Naive thymus-derived CD8-positive, alpha-beta T cell (primary cell): Measurements from ENCODE around the gene NTSR1. TPM values are rescaled to one million over a fixed set of nuclear protein-coding genes. Genes with fewer than 3 reads are reported as not detected.

ENCODE experiments used
- ATAC-seq, 2 donors: fragments of 150-1000 bp; cut with Tn5 transposase in 1 of 2; sonication (Bioruptor Pico), chemical (Tn5 transposase) in 1 of 2; 1 replicate in 1 of 2; 2 replicates in 1 of 2; pipeline ENCODE4 v1.10.0; 2021; ENCODE audit warnings: mild to moderate bottlenecking in 2 of 2, moderate library complexity in 2 of 2
- POLR2A ChIA-PET: fragments of 350-600 bp; sonication (Branson Sonifier 250); formaldehyde crosslinking; loops from one replicate; lab custom pipeline; 2021; ENCODE audit warnings: antibody characterized with exemption; lab: Charles Lee
- DNase-seq, 10 donors: peaks; one replicate each; pipeline versions ENCODE4 v3.0.0 to v3.0.0-alpha.2; 2020 to 2022
- H3K27ac Mint-ChIP-seq, 10 donors: one replicate each; pipeline ENCODE4 v1.8.0; 2020 to 2022; ENCODE audit warnings: mild to moderate bottlenecking in 10 of 10, mixed read lengths in 10 of 10, moderate library complexity in 4 of 10, inconsistent platforms in 1 of 10
- H3K27me3 Mint-ChIP-seq, 5 donors: one replicate each; pipeline ENCODE4 v1.8.0; 2021 to 2022; ENCODE audit warnings: mixed read lengths in 5 of 5
- H3K36me3 Mint-ChIP-seq, 3 donors: one replicate each; pipeline ENCODE4 v1.8.0; 2020 to 2022; ENCODE audit warnings: mixed read lengths in 3 of 3, mild to moderate bottlenecking in 2 of 3, inconsistent platforms in 1 of 3
- H3K4me1 Mint-ChIP-seq, 4 donors: one replicate each; pipeline ENCODE4 v1.8.0; 2021 to 2022; ENCODE audit warnings: mixed read lengths in 4 of 4
- H3K4me3 Mint-ChIP-seq, 10 donors: one replicate each; pipeline ENCODE4 v1.8.0; 2020 to 2022; ENCODE audit warnings: mild to moderate bottlenecking in 10 of 10, mixed read lengths in 10 of 10, moderate library complexity in 6 of 10, inconsistent platforms in 1 of 10
- H3K9me3 Mint-ChIP-seq, 9 donors: one replicate each; pipeline ENCODE4 v1.8.0; 2020 to 2022; ENCODE audit warnings: mixed read lengths in 9 of 9, mild to moderate bottlenecking in 3 of 9, inconsistent platforms in 1 of 9, moderate library complexity in 1 of 9
- polyA plus RNA-seq, 3 donors: library from polyadenylated mRNA; unstranded; fragments of 300-500 nt; fragmentation: Illumina TruSeq; gene quantifications; one replicate each; pipeline ENCODE4 v1.2.3, GENCODE V29; 2021
- total RNA-seq, 8 experiments: library from RNA in 2 of 8; stranded (reverse) in 2 of 8; gene quantifications; one replicate each; pipeline ENCODE4 v1.2.3 and lab custom pipeline; 2021 to 2026

The NTSR1 gene
- total and polyA plus RNA-seq, 5 experiments from 2014 or later = not detected

GRCh38 chr20:62716198-62716940 lies 7.7 kb downstream of the NTSR1 start:
- POLR2A ChIA-PET = interaction anchor here (0.7 to 1.5 kb wide), 5 partner anchors 19 to 145 kb away, joined by 3 to 11 read pairs (median 3); partner anchors contain the start of gene TCFL5
- DNase-seq (peak in 9 of 10 donors; percentile 27 to 73 (median 40)), ATAC-seq (peak; percentile 99)
- Mint-ChIP-seq H3K9me3 (peaks cover 0 to 25% (median 5%) of the 10 kb centered on the region in 9 donors), H3K4me3 (peak overlapping the region; percentile 38 to 85 (median 74)), H3K27ac (peak overlapping the region; percentile 74 to 94 (median 89)), H3K4me1 (peaks cover 10 to 35% (median 16%) of the 10 kb centered on the region in 4 donors), H3K27me3 (peaks cover 0 to 3% (median 0%) of the 10 kb centered on the region in 5 donors), H3K36me3 (peaks cover 0 to 1% (median under 1%) of the 10 kb centered on the region in 3 donors)

GRCh38 chr20:62716941-62717310 lies 8.3 kb downstream of the NTSR1 start:
- H3K36me3 Mint-ChIP-seq = peaks cover 0 to 7% (median 6%) of the 10 kb centered on the region in 3 donors
- peak overlapping the region in 4 of 10 donors; percentile 84 to 91 (median 89) for H3K27ac Mint-ChIP-seq
- H3K4me1 Mint-ChIP-seq = peaks cover 10 to 33% (median 17%) of the 10 kb centered on the region in 4 donors
- no peak for DNase-seq
- peaks cover 0 to 30% (median 9%) of the 10 kb centered on the region in 9 donors for H3K9me3 Mint-ChIP-seq
- POLR2A ChIA-PET = interaction anchor here (0.7 to 1.5 kb wide), 4 partner anchors 24 to 145 kb away, joined by 3 to 11 read pairs (median 6); partner anchors contain the start of gene TCFL5
- H3K4me3 Mint-ChIP-seq = peak overlapping the region in 1 of 10 donors; percentile 63
- peaks cover 0 to 2% (median 0%) of the 10 kb centered on the region in 5 donors for H3K27me3 Mint-ChIP-seq
- no peak for ATAC-seq

- POLR2A ChIA-PET = interaction anchor here (1.0 to 1.4 kb wide), 3 partner anchors 15 to 76 kb away, joined by 3 to 4 read pairs (median 3); no protein-coding TSS in a partner anchor
- DNase-seq = no peak
- no peak for ATAC-seq
- no peak overlapping the region for H3K4me3 Mint-ChIP-seq
- peaks cover 0 to 39% (median 13%) of the 10 kb centered on the region in 9 donors for H3K9me3 Mint-ChIP-seq
- no peaks in the 10 kb centered on the region for H3K27me3 Mint-ChIP-seq
- peaks cover 2 to 13% (median 6%) of the 10 kb centered on the region in 3 donors for H3K36me3 Mint-ChIP-seq
- H3K27ac Mint-ChIP-seq = peak overlapping the region in 3 of 10 donors; percentile 17 to 67 (median 50)
- H3K4me1 Mint-ChIP-seq = peaks cover 10 to 33% (median 17%) of the 10 kb centered on the region in 4 donors
Observed at GRCh38 chr20:62717933-62718332, 9.3 kb downstream of the NTSR1 start.

- Mint-ChIP-seq H3K4me3 (peak overlapping the region in 1 of 10 donors; percentile 3), H3K4me1 (peaks cover 10 to 31% (median 17%) of the 10 kb centered on the region in 4 donors), H3K9me3 (peaks cover 0 to 39% (median 13%) of the 10 kb centered on the region in 9 donors), H3K27ac (no peak overlapping the region), H3K36me3 (peaks cover 2 to 13% (median 6%) of the 10 kb centered on the region in 3 donors), H3K27me3 (no peaks in the 10 kb centered on the region)
- POLR2A ChIA-PET = interaction anchor here (1.0 to 1.4 kb wide), 3 partner anchors 15 to 76 kb away, joined by 3 to 4 read pairs (median 3); no protein-coding TSS in a partner anchor
- ATAC-seq = no peak
- DNase-seq = no peak
Observed at GRCh38 chr20:62718546-62718945, 9.9 kb downstream of the NTSR1 start.

GRCh38 chr20:62719250-62719935 lies 10.8 kb downstream of the NTSR1 start:
- POLR2A ChIA-PET = interaction anchor here (1.4 kb wide), 2 partner anchors 14 to 75 kb away, joined by 3 read pairs; no protein-coding TSS in a partner anchor
- H3K27me3 Mint-ChIP-seq = no peaks in the 10 kb centered on the region
- peaks cover 0 to 39% (median 13%) of the 10 kb centered on the region in 9 donors for H3K9me3 Mint-ChIP-seq
- no peak overlapping the region for H3K4me3 Mint-ChIP-seq
- H3K27ac Mint-ChIP-seq = peak overlapping the region in 2 of 10 donors; percentile 37 to 41
- peaks cover 2 to 13% (median 6%) of the 10 kb centered on the region in 3 donors for H3K36me3 Mint-ChIP-seq
- peaks cover 8 to 31% (median 17%) of the 10 kb centered on the region in 4 donors for H3K4me1 Mint-ChIP-seq
- DNase-seq (no peak), ATAC-seq (no peak)

- Mint-ChIP-seq H3K9me3 (peaks cover 0 to 43% (median 13%) of the 10 kb centered on the region in 9 donors), H3K27ac (peak overlapping the region in 1 of 10 donors; percentile 21), H3K4me1 (peaks cover 0 to 18% (median 7%) of the 10 kb centered on the region in 4 donors), H3K4me3 (no peak overlapping the region), H3K36me3 (peaks cover 2 to 13% (median 6%) of the 10 kb centered on the region in 3 donors), H3K27me3 (peaks cover 0 to 4% (median 2%) of the 10 kb centered on the region in 5 donors)
- DNase-seq = no peak
- POLR2A ChIA-PET = no interaction called here
- ATAC-seq = no peak
Observed at GRCh38 chr20:62721511-62722370, 13.1 kb downstream of the NTSR1 start.

GRCh38 chr20:62722627-62723026 lies 14.0 kb downstream of the NTSR1 start:
- Mint-ChIP-seq H3K36me3 (peaks cover 2 to 13% (median 6%) of the 10 kb centered on the region in 3 donors), H3K4me1 (peaks cover 3 to 13% (median 7%) of the 10 kb centered on the region in 4 donors), H3K4me3 (no peak overlapping the region), H3K27me3 (peaks cover 0 to 5% (median 2%) of the 10 kb centered on the region in 5 donors), H3K27ac (no peak overlapping the region), H3K9me3 (peaks cover 0 to 41% (median 13%) of the 10 kb centered on the region in 9 donors)
- DNase-seq (peak in 1 of 10 donors; percentile 41), ATAC-seq (no peak)
- POLR2A ChIA-PET = no interaction called here

- POLR2A ChIA-PET = interaction anchor here (1.2 kb wide), 1 partner anchor 71 kb away, joined by 5 read pairs; no protein-coding TSS in a partner anchor
- H3K27ac Mint-ChIP-seq = no peak overlapping the region
- no peak overlapping the region for H3K4me3 Mint-ChIP-seq
- ATAC-seq (no peak), DNase-seq (peak in 1 of 10 donors; percentile 56)
- H3K4me1 Mint-ChIP-seq = peaks cover 5 to 14% (median 11%) of the 10 kb centered on the region in 4 donors
- H3K27me3 Mint-ChIP-seq = peaks cover 0 to 5% (median 2%) of the 10 kb centered on the region in 5 donors
- H3K9me3 Mint-ChIP-seq = peaks cover 0 to 35% (median 13%) of the 10 kb centered on the region in 9 donors
- peaks cover 2 to 13% (median 6%) of the 10 kb centered on the region in 3 donors for H3K36me3 Mint-ChIP-seq
Observed at GRCh38 chr20:62723351-62723750, 14.7 kb downstream of the NTSR1 start.

GRCh38 chr20:62723768-62724450 lies 15.3 kb downstream of the NTSR1 start:
- H3K4me3 Mint-ChIP-seq = no peak overlapping the region
- ATAC-seq = no peak
- H3K4me1 Mint-ChIP-seq = peaks cover 6 to 16% (median 14%) of the 10 kb centered on the region in 4 donors
- H3K27ac Mint-ChIP-seq = no peak overlapping the region
- peaks cover 2 to 13% (median 6%) of the 10 kb centered on the region in 3 donors for H3K36me3 Mint-ChIP-seq
- POLR2A ChIA-PET = interaction anchor here (1.2 kb wide), 1 partner anchor 70 kb away, joined by 5 read pairs; no protein-coding TSS in a partner anchor
- DNase-seq = peak in 1 of 10 donors; percentile 18
- peaks cover 0 to 35% (median 13%) of the 10 kb centered on the region in 9 donors for H3K9me3 Mint-ChIP-seq
- H3K27me3 Mint-ChIP-seq = peaks cover 0 to 5% (median 2%) of the 10 kb centered on the region in 5 donors

GRCh38 chr20:62724692-62725595 lies 16.3 kb downstream of the NTSR1 start:
- peak overlapping the region in 1 of 10 donors; percentile 72 for H3K27ac Mint-ChIP-seq
- H3K4me3 Mint-ChIP-seq = no peak overlapping the region
- DNase-seq (peak in 1 of 10 donors; percentile 48), ATAC-seq (no peak)
- H3K9me3 Mint-ChIP-seq = peaks cover 0 to 28% (median 13%) of the 10 kb centered on the region in 9 donors
- peaks cover 2 to 13% (median 6%) of the 10 kb centered on the region in 3 donors for H3K36me3 Mint-ChIP-seq
- POLR2A ChIA-PET = interaction anchor here (1.2 kb wide), 1 partner anchor 69 kb away, joined by 5 read pairs; no protein-coding TSS in a partner anchor
- peaks cover 6 to 16% (median 13%) of the 10 kb centered on the region in 4 donors for H3K4me1 Mint-ChIP-seq
- H3K27me3 Mint-ChIP-seq = peaks cover 0 to 5% (median 2%) of the 10 kb centered on the region in 5 donors
